Activated CD4-positive, alpha-beta T cell treated with anti-CD3 and anti-CD28 coated beads for 4 hours (primary cell): ENCODE results near the gene DIPK1A.

ENCODE experiments used
- DNase-seq, 2 donors: peaks; one replicate each; pipeline ENCODE4 v3.0.0-alpha.2; 2020

Gene DIPK1A

DNA sequence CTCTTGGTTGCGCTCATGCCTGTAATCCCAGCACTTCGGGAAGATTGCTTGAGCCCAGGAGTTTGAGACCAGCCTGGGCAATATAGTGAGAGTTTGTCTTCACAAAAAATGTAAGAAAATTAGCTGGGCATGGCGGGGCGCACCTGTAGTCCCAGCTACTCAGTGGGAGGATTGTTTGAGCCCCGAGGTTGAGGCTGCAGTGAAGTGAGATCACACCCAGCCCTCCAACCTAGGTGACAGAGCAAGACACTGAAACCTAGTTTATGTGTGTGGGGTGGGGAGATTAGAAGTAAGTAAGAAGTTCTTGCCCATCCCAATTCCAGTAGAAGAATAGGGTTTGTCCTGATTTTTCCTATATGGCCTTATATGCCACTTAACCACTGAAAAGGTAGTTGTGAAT, 127.4 kb downstream of the DIPK1A start:
- peak in 1 of 2 donors; percentile 10 for DNase-seq

DNA sequence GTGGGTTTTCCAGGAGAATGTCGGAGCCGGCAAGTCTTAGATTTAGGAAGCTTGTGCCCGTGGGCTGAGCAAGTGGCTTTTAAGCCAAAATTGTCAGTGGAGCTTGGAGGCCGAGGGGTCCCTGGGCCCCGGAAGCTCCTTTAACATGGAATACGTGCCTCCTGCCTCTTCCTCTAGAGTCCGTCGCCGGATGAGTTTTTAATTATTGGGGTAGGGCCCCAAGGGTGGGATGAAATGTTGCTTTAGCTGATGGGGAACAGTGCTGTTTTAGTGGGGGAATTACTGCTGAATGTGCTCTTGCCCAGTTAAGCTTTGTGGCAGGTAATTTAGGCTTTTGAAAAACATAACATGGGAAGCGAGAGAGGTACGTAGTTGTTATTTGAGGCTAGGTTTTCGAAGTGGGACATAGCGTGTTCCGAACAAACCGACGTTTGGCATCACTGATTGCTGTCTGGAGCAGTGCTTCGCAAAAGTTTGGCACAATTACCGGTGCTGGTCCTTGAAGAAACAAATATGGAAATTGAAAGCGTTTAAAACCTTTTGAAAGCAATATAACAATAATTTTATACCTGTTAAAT, 128.6 kb downstream of the DIPK1A start:
- DNase-seq: peak in 1 of 2 donors; percentile 10

GRCh38 chr1:92831762-92832536, 129.3 kb downstream of the DIPK1A start, which contains the start of gene RPL5:
RPL5 (plus strand) TSS chr1:92832040; CDS start chr1:92832115, 75 bp downstream.
- DNase-seq: peak; percentile 97

- DNase-seq: no peak
These were observed 129.9 kb downstream of the DIPK1A start for GRCh38 chr1:92831368-92831761.

GRCh38 chr1:92826792-92827191, 134.5 kb downstream of the DIPK1A start:
- no peak for DNase-seq

GRCh38 chr1:92822879-92823278, 138.4 kb downstream of the DIPK1A start:
- DNase-seq: no peak

GRCh38 chr1:92820551-92820950, 140.7 kb downstream of the DIPK1A start:
- DNase-seq: no peak

DNA sequence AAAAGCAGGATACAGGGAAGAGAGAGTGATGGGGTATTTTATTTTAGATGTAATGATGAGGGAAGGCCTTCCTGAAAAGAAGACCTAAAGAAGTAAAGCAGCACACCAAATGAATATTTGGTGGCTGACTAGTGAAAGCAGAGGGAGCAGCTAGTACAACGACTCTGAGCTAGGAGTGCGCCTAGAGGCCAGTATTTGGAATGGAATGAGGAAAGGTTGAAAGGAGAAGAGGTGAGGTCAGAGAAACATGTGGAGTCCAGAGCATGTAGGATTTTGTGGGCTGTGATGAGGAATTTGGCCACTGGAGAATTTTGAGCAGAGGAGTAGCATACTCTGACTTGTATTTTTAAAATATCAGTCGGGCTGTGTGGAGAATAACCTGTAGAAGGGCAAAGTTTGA, 141.2 kb downstream of the DIPK1A start:
- DNase-seq: no peak

DNA sequence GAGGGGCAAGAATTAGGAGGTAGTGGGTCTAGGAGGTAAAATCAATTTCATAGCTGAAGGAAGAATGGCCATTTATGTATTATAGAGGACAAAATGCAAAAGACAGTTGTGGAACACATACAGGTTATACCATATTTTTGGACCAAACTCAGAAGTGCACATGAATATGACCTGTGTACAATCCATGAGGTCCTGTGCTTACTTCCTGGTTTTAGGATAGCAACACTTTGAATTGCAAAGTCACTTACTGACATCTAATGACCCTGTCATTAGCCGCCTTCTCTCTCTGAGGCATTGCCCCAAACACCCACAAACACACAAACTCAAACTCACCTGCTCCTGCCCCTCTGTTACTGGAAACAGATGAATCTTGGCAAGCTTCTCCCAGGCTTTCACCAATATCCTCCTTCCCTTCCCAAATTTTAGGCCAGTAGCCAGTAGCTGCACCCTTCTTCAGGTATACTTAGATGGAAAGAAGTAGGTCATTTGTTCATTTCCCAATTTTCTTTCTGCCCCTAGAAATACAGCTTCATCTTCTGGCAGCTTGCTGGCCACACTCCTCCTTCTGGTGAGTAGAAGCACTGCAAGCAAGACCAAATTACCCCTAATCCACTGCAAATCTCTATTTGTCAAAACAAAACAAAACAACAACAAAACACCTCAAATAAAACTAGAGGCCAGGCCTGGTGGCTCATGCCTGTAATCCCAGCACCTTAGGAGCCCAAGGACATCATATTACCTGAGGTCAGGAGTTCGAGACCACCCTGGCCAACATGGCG, 143.1 kb downstream of the DIPK1A start:
- peak in 1 of 2 donors; percentile 23 for DNase-seq

GRCh38 chr1:92817137-92817697, 144.0 kb downstream of the DIPK1A start:
- DNase-seq: no peak

DNA sequence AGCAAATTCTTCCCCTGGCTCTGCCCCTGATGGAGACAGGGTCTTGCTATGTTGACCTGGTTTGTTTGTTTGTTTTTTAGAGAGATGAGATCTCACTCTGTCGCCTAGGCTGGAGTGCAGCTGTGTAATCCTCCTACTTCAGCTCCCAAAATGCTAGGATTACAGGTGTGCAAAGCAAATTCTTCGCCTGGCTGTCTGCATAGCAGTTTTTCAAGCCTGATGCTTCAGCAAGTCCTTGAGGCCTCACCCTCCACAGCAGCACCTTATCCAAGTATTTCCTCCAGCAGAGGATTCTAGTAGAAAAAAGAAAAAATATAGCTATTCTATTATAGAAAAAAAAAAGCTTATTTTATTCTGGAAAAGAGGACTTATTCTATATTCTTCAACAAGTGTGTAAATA, 144.5 kb downstream of the DIPK1A start:
- DNase-seq: no peak

DNA sequence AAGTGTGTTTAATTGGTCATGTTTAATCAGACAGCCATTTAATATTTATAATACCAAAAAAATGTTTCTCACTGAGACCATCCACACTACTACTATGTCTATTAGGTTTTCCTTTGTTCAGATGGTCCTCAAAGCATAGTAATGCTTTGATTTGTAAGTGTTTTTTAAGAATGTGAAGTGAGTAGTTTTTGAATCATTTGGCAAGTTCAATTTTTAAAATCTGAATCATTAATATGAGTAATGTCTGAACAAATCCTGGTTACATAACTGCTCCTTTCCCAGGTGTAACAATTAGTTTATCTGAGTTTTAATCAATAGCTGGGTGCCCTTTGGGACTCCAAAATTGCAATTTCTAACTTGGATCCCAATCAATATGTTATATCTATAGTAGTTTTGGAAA, 152.9 kb downstream of the DIPK1A start:
- no peak for DNase-seq

- DNase-seq: no peak
These were observed 156.0 kb downstream of the DIPK1A start for GRCh38 chr1:92805216-92805615.

GRCh38 chr1:92804721-92805201, 156.5 kb downstream of the DIPK1A start:
- no peak for DNase-seq

- DNase-seq: no peak
These were observed 157.9 kb downstream of the DIPK1A start for GRCh38 chr1:92803140-92803887.

DNA sequence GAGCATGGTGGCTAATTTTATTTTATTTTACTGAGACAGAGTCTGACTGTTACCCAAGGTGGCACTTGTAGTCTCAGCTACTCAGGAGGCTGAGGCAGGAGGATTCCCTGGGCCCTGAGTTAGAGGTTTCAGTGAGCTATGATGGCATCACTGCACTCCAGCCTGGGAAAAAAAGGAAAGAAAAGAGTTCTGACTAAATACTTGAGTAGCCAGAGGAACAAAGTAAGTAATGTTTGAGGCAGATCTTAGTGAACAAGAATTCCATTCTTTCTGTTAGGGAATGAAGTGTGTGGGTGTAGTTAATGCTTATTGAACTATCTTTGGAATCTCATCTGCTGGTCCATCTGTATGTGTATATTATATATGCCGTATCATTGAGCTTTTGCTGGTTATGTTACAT, 163.3 kb downstream of the DIPK1A start:
- DNase-seq: no peak

GRCh38 chr1:92797297-92797696, 164.0 kb downstream of the DIPK1A start:
- DNase-seq: no peak

- no peak for DNase-seq
These were observed 166.1 kb downstream of the DIPK1A start for GRCh38 chr1:92795166-92795565.

DNA sequence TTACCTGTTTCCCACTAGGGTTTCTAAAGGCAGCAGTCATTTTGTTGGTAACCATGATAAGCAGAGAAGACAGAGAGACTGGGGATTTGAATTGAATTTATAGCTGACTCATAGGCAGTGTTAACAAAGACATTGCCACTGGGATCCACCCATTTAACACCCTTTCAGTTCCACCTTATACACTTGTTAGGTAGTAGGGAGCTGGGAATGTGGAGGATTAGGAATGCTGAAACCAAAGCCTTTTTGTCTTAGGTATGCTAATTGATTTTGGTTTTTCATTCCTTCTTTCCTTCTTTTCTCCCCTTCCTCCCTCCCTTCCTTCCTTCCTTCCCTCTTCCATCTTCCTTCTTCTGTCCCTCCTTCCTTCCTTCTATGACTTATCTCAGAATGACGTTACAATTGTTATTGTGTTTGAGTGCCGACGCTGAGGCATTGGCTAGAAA, 168.9 kb downstream of the DIPK1A start:
- no peak for DNase-seq
